CD14-positive monocyte (primary cell): ENCODE data around the gene ITIH3. TPM values are rescaled to one million over a fixed set of nuclear protein-coding genes. Genes with fewer than 3 reads are reported as not detected.

ENCODE experiments used
- DNase-seq, 3 donors: peaks; one replicate each; pipeline ENCODE4 v3.0.0-alpha.2; 2011 to 2022
- H2AFZ ChIP-seq: 2 replicates; pipeline ENCODE4 v1.6.0; 2012; ENCODE audit warnings: mild to moderate bottlenecking, low read depth, low read length, inconsistent platforms; ENCODE audit not compliant: insufficient read depth, poor library complexity, severe bottlenecking
- H3K27ac ChIP-seq, 2 donors: 1 replicate in 1 of 2; 2 replicates in 1 of 2; pipeline ENCODE4 v1.5.1; 2012 to 2013; ENCODE audit warnings: low read length in 2 of 2, control low read depth in 1 of 2, inconsistent platforms in 1 of 2, low read depth in 1 of 2, mild to moderate bottlenecking in 1 of 2
- H3K27me3 ChIP-seq, 2 donors: one replicate each; pipeline versions ENCODE4 v1.6.0 to v1.6.1; 2011 to 2013; ENCODE audit warnings: low read length in 2 of 2; ENCODE audit not compliant: control insufficient read depth in 2 of 2, insufficient read depth in 2 of 2
- H3K36me3 ChIP-seq, 2 donors: replicated peaks in 1 of 2; 1 replicate in 1 of 2; 2 replicates in 1 of 2; pipeline versions ENCODE4 v1.5.1 to v1.6.1; 2012 to 2013; ENCODE audit warnings: low read length in 2 of 2, control low read depth in 1 of 2, inconsistent platforms in 1 of 2, mild to moderate bottlenecking in 1 of 2; ENCODE audit not compliant: insufficient read depth in 2 of 2, control insufficient read depth in 1 of 2
- H3K4me1 ChIP-seq, 2 donors: 1 replicate in 1 of 2; 2 replicates in 1 of 2; pipeline versions ENCODE4 v1.5.1 to v1.6.1; 2012 to 2013; ENCODE audit warnings: low read length in 2 of 2, control low read depth in 1 of 2, inconsistent platforms in 1 of 2, mild to moderate bottlenecking in 1 of 2, moderate library complexity in 1 of 2; ENCODE audit not compliant: insufficient read depth in 2 of 2, control insufficient read depth in 1 of 2
- H3K4me2 ChIP-seq: replicated peaks from 2 replicates; pipeline ENCODE3; 2012; ENCODE audit warnings: low read length, moderate library complexity, mild to moderate bottlenecking; ENCODE audit not compliant: poor library complexity, severe bottlenecking; ENCODE audit errors: extremely low read depth
- H3K4me3 ChIP-seq, 3 experiments: fragments of 200-600 bp in 1 of 3; sonication (generic) in 1 of 3; replicated peaks in 1 of 3; 1 replicate in 2 of 3; 2 replicates in 1 of 3; pipeline ENCODE4 v1.5.1; 2011 to 2013; ENCODE audit warnings: low read length in 3 of 3, mild to moderate bottlenecking in 3 of 3, control low read depth in 2 of 3, low read depth in 2 of 3, inconsistent platforms in 1 of 3, moderate library complexity in 1 of 3
- H3K79me2 ChIP-seq: 2 replicates; pipeline ENCODE4 v1.6.0; 2012; ENCODE audit warnings: mild to moderate bottlenecking, control low read depth, inconsistent platforms, low read length, moderate library complexity; ENCODE audit not compliant: insufficient read depth
- H3K9ac ChIP-seq: 2 replicates; pipeline ENCODE4 v1.6.0; 2017; ENCODE audit warnings: low read length, mild to moderate bottlenecking; ENCODE audit not compliant: insufficient read depth, poor library complexity, severe bottlenecking
- H3K9me3 ChIP-seq, 2 donors: replicated peaks in 1 of 2; 1 replicate in 1 of 2; 2 replicates in 1 of 2; pipeline versions ENCODE4 v1.5.1 to v1.6.1; 2012 to 2013; ENCODE audit warnings: low read length in 2 of 2, control low read depth in 1 of 2; ENCODE audit not compliant: control insufficient read depth in 1 of 2, insufficient read depth in 1 of 2
- H4K20me1 ChIP-seq: 2 replicates; pipeline ENCODE4 v1.6.0; 2012; ENCODE audit warnings: mild to moderate bottlenecking, low read length, control low read depth, moderate library complexity; ENCODE audit not compliant: insufficient read depth
- H3K27ac Mint-ChIP-seq, 7 donors: one replicate each; pipeline ENCODE4 v1.8.0; 2020; ENCODE audit warnings: mild to moderate bottlenecking in 7 of 7, mixed read lengths in 7 of 7, moderate library complexity in 6 of 7, inconsistent platforms in 2 of 7
- H3K27me3 Mint-ChIP-seq, 3 donors: one replicate each; pipeline ENCODE4 v1.8.0; 2021 to 2022; ENCODE audit warnings: low read depth in 3 of 3, mild to moderate bottlenecking in 3 of 3, mixed read lengths in 3 of 3, moderate library complexity in 3 of 3, inconsistent platforms in 1 of 3
- H3K36me3 Mint-ChIP-seq, 2 donors: one replicate each; pipeline ENCODE4 v1.8.0; 2020; ENCODE audit warnings: mixed read lengths in 2 of 2, inconsistent platforms in 1 of 2, mild to moderate bottlenecking in 1 of 2
- H3K4me1 Mint-ChIP-seq: one replicate; pipeline ENCODE4 v1.8.0; 2020; ENCODE audit warnings: mild to moderate bottlenecking, mixed read lengths
- H3K4me3 Mint-ChIP-seq, 2 donors: one replicate each; pipeline ENCODE4 v1.8.0; 2020; ENCODE audit warnings: mild to moderate bottlenecking in 2 of 2, mixed read lengths in 2 of 2, moderate library complexity in 1 of 2
- H3K9me3 Mint-ChIP-seq, 7 donors: one replicate each; pipeline ENCODE4 v1.8.0; 2020 to 2022; ENCODE audit warnings: mixed read lengths in 7 of 7, mild to moderate bottlenecking in 6 of 7, moderate library complexity in 6 of 7, inconsistent platforms in 2 of 7
- CTCF ChIP-seq: fragments of 200-600 bp; IDR thresholded peaks from one replicate; pipeline ENCODE4 v1.8.0; 2022; ENCODE audit warnings: antibody characterized with exemption, mild to moderate bottlenecking
- WGBS: methylation state at CpG from one replicate; pipeline ENCODE4 v1.1.5; 2013; ENCODE audit warnings: missing lambda C conversion rate; ENCODE audit not compliant: insufficient coverage; 5-methylcytosine and 5-hydroxymethylcytosine counted together
- intact Hi-C, 2 donors: fragments of 100-400 bp; cut with micrococcal nuclease; formaldehyde crosslinking; loops; one replicate each; pipeline versions ENCODE4 v1.15.0 to v1.15.1; 2023
- polyA plus RNA-seq, 3 donors: library from polyadenylated mRNA; depleted of rRNA in 1 of 3; unstranded in 2 of 3; stranded (reverse) in 1 of 3; fragments of 300-500 nt in 2 of 3; fragments of >200 nt in 1 of 3; fragmentation: Illumina TruSeq in 2 of 3; gene quantifications; 1 replicate in 2 of 3; 2 replicates in 1 of 3; pipeline ENCODE4 v1.2.3, GENCODE V29; 2012 to 2021

Gene ITIH3
- polyA plus RNA-seq, 3 donors, result 0.07 TPM; not detected in 2

GRCh38 chr3:52849656-52850055, 55.1 kb downstream of the ITIH3 start:
- Histone ChIP-seq H2AFZ (no peak overlapping the region), H3K9ac (no peak overlapping the region), H3K9me3 (no peaks in the 10 kb centered on the region), H3K36me3 (peaks cover 65 to 83% of the 10 kb centered on the region in 2 donors), H3K27me3 (no peaks in the 10 kb centered on the region), H3K4me3 (no peak overlapping the region), H3K79me2 (no peaks in the 10 kb centered on the region), H3K4me1 (peaks cover 8 to 10% of the 10 kb centered on the region in 2 donors), H4K20me1 (peaks cover 7% of the 10 kb centered on the region), H3K4me2 (no peak overlapping the region), H3K27ac (no peak overlapping the region)
- intact Hi-C loops, result loop anchor here (5.0 to 10.0 kb wide), 3 partner anchors 83 to 225 kb away; no protein-coding TSS in a partner anchor
- Mint-ChIP-seq H3K4me1 (peaks cover 18% of the 10 kb centered on the region), H3K4me3 (no peak overlapping the region), H3K9me3 (no peaks in the 10 kb centered on the region), H3K27me3 (peaks cover 0 to 2% (median 0%) of the 10 kb centered on the region in 3 donors), H3K27ac (no peak overlapping the region), H3K36me3 (peaks cover 68 to 84% of the 10 kb centered on the region in 2 donors)
- over 99% methylated on average over 15 of the region's 15 CpGs for WGBS
- DNase-seq, result no peak
- no peak for TF ChIP-seq CTCF

GRCh38 chr3:52851348-52851747, 56.8 kb downstream of the ITIH3 start:
- peaks cover 77 to 86% of the 10 kb centered on the region in 2 donors for H3K36me3 Mint-ChIP-seq
- peaks cover 4% of the 10 kb centered on the region for H3K4me1 Mint-ChIP-seq
- Histone ChIP-seq H3K27me3 (no peaks in the 10 kb centered on the region), H4K20me1 (peaks cover 7% of the 10 kb centered on the region), H3K9me3 (no peaks in the 10 kb centered on the region), H3K4me2 (no peak overlapping the region), H3K79me2 (no peaks in the 10 kb centered on the region), H3K9ac (no peak overlapping the region), H3K27ac (no peak overlapping the region), H3K4me3 (no peak overlapping the region), H3K36me3 (peaks cover 74 to 96% of the 10 kb centered on the region in 2 donors), H2AFZ (no peak overlapping the region), H3K4me1 (no peaks in the 10 kb centered on the region)
- H3K9me3 Mint-ChIP-seq, result no peaks in the 10 kb centered on the region
- no CpG with 5 or more reads among the region's 3 CpGs for WGBS
- peak; percentile 29 to 36 (median 29) for DNase-seq
- peak; percentile 68 for TF ChIP-seq CTCF
- peaks cover 0 to 2% (median 0%) of the 10 kb centered on the region in 3 donors for H3K27me3 Mint-ChIP-seq
- H3K27ac Mint-ChIP-seq, result no peak overlapping the region
- intact Hi-C loops, result loop anchor here (5.0 kb wide), 2 partner anchors 81 to 221 kb away; no protein-coding TSS in a partner anchor
- no peak overlapping the region for H3K4me3 Mint-ChIP-seq
